ENCODE measurements around the gene ADAMTS19.

The ADAMTS19 gene

DNA sequence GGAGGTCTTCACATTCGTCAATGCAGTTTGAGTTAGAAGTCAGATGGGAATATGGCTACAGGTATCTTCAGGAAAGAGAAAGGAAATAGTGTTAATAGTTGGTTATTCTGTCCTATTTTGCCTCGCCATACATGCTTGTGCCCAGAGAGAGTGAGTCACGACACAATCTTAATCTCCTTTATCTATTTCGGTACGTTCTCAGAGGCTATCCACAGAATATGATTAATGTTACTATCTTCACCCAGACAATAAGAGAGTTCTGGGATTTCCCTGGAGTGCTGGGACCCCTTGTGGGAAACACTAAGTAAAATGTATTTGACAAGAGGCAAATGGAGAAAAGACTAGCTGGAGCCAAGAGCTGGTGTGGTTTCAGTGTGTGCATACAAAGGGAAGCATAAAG is 313.3 kb downstream of the ADAMTS19 start:
- no peak for DNase-seq

DNA sequence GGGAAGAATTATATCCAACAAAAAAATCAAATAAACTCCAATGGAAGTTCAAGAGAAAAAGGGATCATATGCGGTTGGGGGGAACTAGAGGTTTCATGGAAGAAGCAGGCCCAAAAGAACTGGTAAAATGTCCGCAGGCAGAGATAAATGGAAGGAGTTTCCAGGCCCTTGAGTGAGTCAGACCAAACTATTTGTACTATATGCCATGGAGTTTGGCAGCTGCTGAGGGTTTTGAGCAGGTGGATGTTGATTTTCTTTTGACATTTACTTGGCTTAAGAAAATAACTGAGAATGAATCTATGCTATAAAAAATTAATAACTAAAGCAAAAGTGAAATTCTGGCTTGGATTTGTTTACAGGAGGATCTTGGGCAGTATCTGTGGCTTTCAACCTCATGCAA is 321.5 kb downstream of the ADAMTS19 start:
- no peak for DNase-seq
